Activated CD4-positive, alpha-beta T cell treated with anti-CD3 and anti-CD28 coated beads for 48 hours (primary cell): ENCODE results near the gene GXYLT1.
"Not testable (repeated sequence)": the region's sequence is repeated elsewhere in the genome, so short reads cannot be mapped to it uniquely, and the experiment has no call there.

Source experiments
- DNase-seq: peaks from one replicate; pipeline ENCODE4 v3.0.0-alpha.2; 2020

Gene GXYLT1

DNA sequence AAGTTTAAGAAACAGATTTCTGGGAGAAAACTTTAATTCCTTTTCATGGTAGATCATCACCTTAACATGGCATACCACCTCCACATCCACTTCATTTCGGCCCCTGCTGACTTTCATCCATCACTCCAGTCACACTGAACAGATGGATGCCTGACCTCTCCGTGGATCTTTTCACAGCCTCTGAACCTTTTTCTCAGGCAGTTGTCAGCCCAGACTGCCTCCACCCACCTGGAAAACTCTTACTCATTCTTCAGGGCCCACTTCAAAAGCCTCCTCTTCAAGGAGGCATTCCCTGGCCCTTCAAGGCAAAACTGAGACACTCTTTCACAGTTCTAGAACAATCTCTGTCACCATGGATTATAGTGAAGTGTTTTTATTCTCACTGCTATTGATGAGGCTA lies 52.9 kb downstream of the GXYLT1 start:
- DNase-seq: no peak

DNA sequence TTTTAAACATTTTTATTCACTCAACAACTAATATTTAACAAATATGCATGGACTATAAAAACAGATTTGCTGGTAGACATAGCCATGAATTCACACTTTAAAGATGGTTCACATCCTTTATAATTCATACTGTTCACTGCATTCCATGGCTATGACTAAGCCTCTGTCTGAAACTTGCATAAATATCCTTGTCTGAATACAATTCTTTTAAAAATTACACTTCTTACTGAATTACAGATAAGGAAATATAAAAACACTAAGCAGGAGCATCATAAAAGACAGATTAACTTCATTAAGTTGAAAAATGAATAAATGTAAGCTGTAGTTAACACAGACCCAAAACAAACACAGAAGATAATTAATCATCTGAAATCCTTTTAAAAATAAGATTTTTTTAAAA lies 53.8 kb downstream of the GXYLT1 start:
- no peak for DNase-seq

GRCh38 chr12:42086031-42086430 lies 58.6 kb downstream of the GXYLT1 start:
- DNase-seq: no peak

GRCh38 chr12:42085594-42085993 lies 59.1 kb downstream of the GXYLT1 start:
- DNase-seq: no peak

DNA sequence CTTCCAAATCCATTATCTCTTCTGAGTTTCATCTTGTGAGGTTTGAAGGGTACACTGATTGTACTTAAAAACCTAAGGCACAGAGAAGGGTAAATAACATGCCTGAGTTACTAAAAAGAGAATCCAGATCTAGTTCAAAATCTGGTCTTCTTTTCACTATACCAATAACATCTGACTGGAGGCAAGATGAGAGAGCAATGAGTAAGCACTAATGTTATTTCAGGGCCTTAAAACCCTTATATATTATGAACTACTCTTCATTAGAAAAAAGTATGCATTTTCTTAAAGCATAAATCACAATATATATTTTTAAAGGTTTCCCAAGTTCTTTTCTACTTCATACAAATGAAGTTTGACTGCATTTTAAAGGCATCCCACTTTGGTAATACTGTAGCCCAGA lies 60.2 kb downstream of the GXYLT1 start:
- no peak for DNase-seq

GRCh38 chr12:42076976-42077375 lies 67.7 kb downstream of the GXYLT1 start:
- no peak for DNase-seq

DNA sequence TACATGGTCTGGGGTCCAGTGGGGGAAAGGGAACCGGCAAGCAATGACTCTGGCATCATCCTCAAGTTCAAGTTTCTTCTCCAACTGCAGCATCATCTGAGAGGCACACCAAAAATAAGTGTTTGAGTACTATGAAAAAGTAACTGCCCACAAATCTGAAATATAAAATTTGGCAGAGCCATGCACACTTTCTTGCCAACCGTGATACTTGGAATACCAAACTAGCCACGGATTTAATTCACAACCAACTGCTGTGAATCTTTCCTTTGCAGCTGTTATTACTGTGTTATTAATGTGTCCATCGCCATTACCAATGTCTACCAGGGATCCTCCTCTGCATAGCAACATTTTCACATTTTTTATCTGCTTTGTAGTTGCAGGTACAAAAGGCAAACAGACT lies 74.6 kb downstream of the GXYLT1 start:
- DNase-seq: no peak

- no peak for DNase-seq
Measured at GRCh38 chr12:42059127-42059526, 85.5 kb downstream of the GXYLT1 start.

- DNase-seq: no peak
Measured at GRCh38 chr12:42056130-42056529, 88.5 kb downstream of the GXYLT1 start.

DNA sequence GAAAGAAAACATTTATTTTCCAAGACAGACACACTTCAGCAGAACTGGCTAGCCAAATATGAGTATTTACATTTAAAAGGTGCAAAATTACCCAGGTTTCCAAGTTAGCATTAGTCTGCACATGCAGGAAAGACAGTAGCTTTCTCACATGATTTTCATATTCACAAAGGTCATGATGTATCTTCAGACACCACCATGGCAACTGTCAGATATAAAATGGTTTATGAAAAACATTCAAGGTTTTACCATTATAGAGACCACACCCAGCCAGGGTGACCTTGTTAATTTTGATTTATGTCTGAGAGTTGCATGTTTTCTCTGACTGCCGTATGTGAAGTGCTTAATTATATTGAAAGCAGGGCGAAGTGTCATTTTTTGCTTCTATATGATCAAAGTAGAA lies 91.2 kb downstream of the GXYLT1 start:
- DNase-seq: no peak

DNA sequence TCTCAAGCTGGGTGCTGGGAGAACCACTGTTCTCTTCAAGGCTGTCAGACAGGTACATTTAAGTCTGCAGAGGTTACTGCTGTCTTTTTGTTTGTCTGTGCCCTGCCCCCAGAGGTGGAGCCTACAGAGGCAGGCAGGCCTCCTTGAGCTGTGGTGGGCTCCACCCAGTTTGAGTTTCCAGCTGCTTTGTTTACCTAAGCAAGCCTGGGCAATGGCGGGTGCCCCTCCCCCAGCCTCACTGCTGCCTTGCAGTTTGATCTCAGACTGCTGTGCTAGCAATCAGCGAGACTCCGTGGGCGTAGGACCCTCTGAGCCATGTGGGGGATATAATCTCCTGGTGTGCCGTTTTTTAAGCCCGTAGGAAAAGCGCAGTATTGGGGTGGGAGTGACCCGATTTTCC lies 95.7 kb downstream of the GXYLT1 start:
- not testable (repeated sequence) for DNase-seq

GRCh38 chr12:42039577-42039976 lies 105.1 kb downstream of the GXYLT1 start:
- DNase-seq: no peak

GRCh38 chr12:42039176-42039575 lies 105.5 kb downstream of the GXYLT1 start:
- DNase-seq: no peak

DNA sequence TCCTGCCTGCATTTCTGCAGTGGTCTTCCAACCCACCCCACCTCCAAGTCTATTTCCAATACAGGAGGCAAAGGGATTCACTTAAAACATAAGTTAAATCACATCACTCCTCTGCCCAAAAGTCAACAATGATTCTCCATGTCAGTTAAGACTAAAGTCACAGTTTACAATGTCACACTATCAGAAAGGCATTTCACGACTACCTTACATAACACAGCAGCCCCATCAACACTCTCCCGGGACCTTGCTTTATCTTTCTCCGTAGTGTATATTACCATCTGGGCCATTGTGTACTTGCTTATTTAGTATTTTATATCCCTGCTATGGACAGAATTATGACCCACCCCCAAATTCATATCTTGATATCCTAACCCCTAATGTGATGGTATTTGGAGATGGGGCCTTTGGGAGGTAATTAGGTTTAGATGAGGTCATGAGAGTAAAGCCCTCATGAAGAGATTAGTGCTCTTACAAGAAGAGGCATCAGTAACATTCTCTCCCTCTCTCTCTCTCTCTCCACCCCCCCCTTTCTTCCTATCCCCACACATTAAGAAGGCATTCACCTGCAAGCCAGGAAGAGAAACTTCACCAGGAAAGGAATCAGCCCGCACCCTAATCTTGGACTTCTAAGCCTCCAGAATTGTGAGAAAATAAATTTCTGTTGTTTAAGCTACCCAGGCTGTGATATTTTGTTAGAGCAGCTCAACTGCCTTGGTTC lies 112.7 kb downstream of the GXYLT1 start:
- DNase-seq: no peak
